Testis (tissue), 5 donors: ENCODE results near the gene DYRK1B. TPM values are rescaled to one million over a fixed set of nuclear protein-coding genes. Genes with fewer than 3 reads are reported as not detected.
"Not testable (repeated sequence)": the region's sequence is repeated elsewhere in the genome, so short reads cannot be mapped to it uniquely, and the experiment has no call there.

Source experiments
- DNase-seq: peaks from one replicate; pipeline ENCODE4 v3.0.0-alpha.2; 2019
- H3K27ac ChIP-seq, 2 donors: fragments of 200-600 bp; sonication (generic); one replicate each; pipeline ENCODE4 v1.5.1; 2019
- H3K27me3 ChIP-seq: fragments of 200-600 bp; sonication (generic); one replicate; pipeline ENCODE4 v1.5.1; 2019
- H3K36me3 ChIP-seq: fragments of 200-600 bp; sonication (generic); one replicate; pipeline ENCODE4 v1.5.1; 2017; ENCODE audit warnings: low read depth; ENCODE audit errors: missing control alignments
- H3K4me1 ChIP-seq: fragments of 200-600 bp; sonication (generic); one replicate; pipeline ENCODE4 v1.5.1; 2019
- H3K4me3 ChIP-seq, 2 donors: fragments of 200-600 bp; sonication (generic); one replicate each; pipeline ENCODE4 v1.5.1; 2017 to 2019
- H3K9me3 ChIP-seq: fragments of 200-600 bp; sonication (generic); one replicate; pipeline ENCODE4 v1.5.1; 2017
- CTCF ChIP-seq, 3 experiments: fragments of 450-650 bp in 2 of 3; fragments of 200-600 bp in 1 of 3; sonication (generic) in 1 of 3; IDR thresholded peaks; one replicate each; pipeline ENCODE4 v1.5.1; 2016 to 2019; ENCODE audit warnings: antibody characterized with exemption in 3 of 3, mild to moderate bottlenecking in 2 of 3, moderate library complexity in 1 of 3
- POLR2A ChIP-seq: fragments of 450-650 bp; IDR thresholded peaks from one replicate; pipeline ENCODE4 v1.6.1; 2017; ENCODE audit warnings: antibody characterized with exemption, mild to moderate bottlenecking, moderate library complexity
- WGBS, 2 donors: methylation state at CpG; one replicate each; pipeline ENCODE4 v1.1.5; 2018; 5-methylcytosine and 5-hydroxymethylcytosine counted together
- intact Hi-C: fragments of 100-400 bp; cut with DNase I; formaldehyde crosslinking; loops from one replicate; pipeline ENCODE4 v1.15.1; 2023; ENCODE audit warnings: low total_unique reads
- long read RNA-seq, 2 donors: transcript quantifications; one replicate each; lab custom pipeline, GENCODE V29; 2026
- polyA plus RNA-seq: library from polyadenylated mRNA; stranded (reverse); fragments of 350-450 nt; fragmentation: Illumina TruSeq; extraction: RNeasy Lipid Tissue Mini Kit (QIAGEN cat#74804); gene quantifications from one replicate; pipeline ENCODE4 v1.2.3, GENCODE V29; 2014; ENCODE audit warnings: low read depth, low replicate concordance; ENCODE audit not compliant: insufficient read depth
- total RNA-seq, 2 donors: library from RNA; depleted of rRNA; stranded (reverse); fragments of >200 nt; gene quantifications; one replicate each; pipeline ENCODE4 v1.2.3, GENCODE V29; 2016

DYRK1B gene
- total RNA-seq (100 to 1,000 TPM in 1 of 2 donors, 10 to 100 TPM in 1; 90.8 to 127 TPM), polyA plus RNA-seq (124 TPM)
- long read RNA-seq, donor 1, transcript DYRK1B-203 (11 exons, 2,007 nt) = major isoform, 5 of 9 reads
- long read RNA-seq, donor 1, partial matches to known transcripts = 0 of 9 reads
- long read RNA-seq, donor 1, other reads (novel, unspliced or antisense) = 0 of 9 reads
- long read RNA-seq, donor 2, partial matches to known transcripts = 5 of 11 reads
- long read RNA-seq, donor 2, other reads (novel, unspliced or antisense) = 0 of 11 reads

- DNase-seq = peak; percentile 99
- WGBS, 2 donors = 1% methylated on average over 59 of the region's 59 CpGs; no CpG with 5 or more reads in 1 of the 2 donors
- intact Hi-C loops = no loop called here
- Histone ChIP-seq H3K27ac (peak within 1 kb of the TSS; percentile 90 to 93), H3K36me3 (no peaks in the 10 kb centered on the region), H3K4me3 (peak within 1 kb of the TSS; percentile 90 to 93), H3K4me1 (peaks cover 17% of the 10 kb centered on the region), H3K9me3 (no peaks in the 10 kb centered on the region), H3K27me3 (no peaks in the 10 kb centered on the region)
- TF ChIP-seq POLR2A (no peak), CTCF (IDR thresholded peaks at IDR 0.05) (no peak)
Measured at GRCh38 chr19:39833464-39834286, at the start of gene DYRK1B. TSS of gene DYRK1B (minus strand) at chr19:39834162. CDS start at chr19:39831867, 2,295 bp downstream.

DNA sequence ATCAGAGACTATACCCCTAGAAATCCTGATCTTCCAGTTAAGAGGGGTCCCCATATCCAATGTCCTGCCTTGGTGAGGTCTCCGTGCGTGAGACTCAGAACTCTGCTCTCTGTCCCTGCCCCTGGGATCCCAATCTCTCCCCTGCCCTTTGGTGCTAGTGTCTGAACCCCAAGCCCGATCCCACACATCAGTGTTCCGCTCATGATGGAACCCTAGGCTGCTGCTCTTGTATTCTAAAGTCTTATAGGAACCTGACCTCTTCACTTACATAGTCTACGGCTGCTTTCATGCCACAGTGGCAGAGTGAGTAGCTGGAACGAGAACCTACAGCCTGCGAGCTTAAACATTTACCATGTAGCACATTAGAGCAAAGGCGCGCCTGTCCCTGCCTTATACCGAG lies 48.7 kb upstream of the DYRK1B start:
- H3K27me3 ChIP-seq, H3K27ac ChIP-seq, intact Hi-C loops, H3K4me1 ChIP-seq, H3K36me3 ChIP-seq, H3K4me3 ChIP-seq, DNase-seq, H3K9me3 ChIP-seq: not testable (repeated sequence)
- 82 to 91% methylated on average over 5 to 7 of the region's 10 CpGs for WGBS, 2 donors

DNA sequence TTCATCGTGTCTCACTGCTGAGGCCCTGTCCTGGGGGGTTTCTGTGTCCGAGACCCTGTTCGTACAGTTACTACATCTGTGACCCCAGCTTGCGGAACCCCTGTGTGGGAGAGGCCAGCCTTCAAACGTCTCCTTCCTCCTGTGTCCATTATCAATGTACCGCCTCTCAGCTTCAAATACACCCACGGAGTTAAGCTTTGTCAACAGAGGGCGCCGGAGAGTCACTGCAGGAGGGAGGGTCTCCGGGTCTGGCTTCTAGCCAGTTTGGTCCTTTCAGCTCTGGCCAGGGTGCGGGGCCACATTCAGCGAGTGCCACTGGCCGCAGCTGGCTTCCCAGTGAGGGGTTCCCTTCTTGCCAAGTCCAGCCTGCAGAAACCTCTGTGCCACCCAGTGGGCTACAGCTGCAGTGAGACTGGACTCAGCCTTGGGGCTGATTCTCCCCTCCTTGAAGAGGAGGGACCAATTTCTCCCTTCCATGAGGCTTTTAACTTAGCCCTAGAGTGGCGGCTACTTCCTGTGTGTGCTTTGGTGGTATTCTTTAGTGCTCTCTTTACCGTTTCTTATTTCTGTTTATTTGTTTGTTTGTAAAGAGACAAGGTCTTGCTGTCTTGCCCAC lies 47.6 kb upstream of the DYRK1B start:
- DNase-seq, H3K27ac ChIP-seq, H3K9me3 ChIP-seq, H3K4me1 ChIP-seq, intact Hi-C loops, H3K4me3 ChIP-seq, H3K27me3 ChIP-seq, H3K36me3 ChIP-seq: not testable (repeated sequence)
- 26 to 29% methylated on average over 3 to 12 of the region's 15 CpGs for whole genome bisulfite sequencing, 2 donors
- peak in 1 of 3 experiments; percentile 11 for TF ChIP-seq CTCF (IDR thresholded peaks at IDR 0.05)

DNA sequence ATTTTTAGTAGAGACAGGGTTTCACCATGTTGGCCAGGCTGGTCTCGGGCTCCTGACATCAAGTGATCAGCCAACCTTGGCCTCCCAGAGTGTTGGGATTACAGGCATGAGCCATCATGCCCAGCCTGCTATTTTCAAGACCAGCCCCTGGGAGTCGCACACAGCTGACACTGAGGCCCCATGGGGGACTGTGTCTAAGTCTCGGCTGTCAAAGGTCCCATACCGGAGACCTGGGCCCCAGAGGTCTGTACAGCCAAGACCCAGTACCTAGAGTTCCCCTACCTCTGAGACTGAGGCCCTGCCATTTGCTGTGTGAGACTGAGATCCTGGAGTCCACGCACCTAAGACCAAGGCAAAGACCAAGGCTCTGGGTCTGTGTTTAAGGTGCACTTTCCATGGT lies 46.3 kb upstream of the DYRK1B start:
- H3K36me3 ChIP-seq, intact Hi-C loops, H3K27me3 ChIP-seq, H3K9me3 ChIP-seq, H3K27ac ChIP-seq, H3K4me1 ChIP-seq, H3K4me3 ChIP-seq, DNase-seq: not testable (repeated sequence)
- WGBS, 2 donors = 85% methylated on average over 4 of the region's 5 CpGs; no CpG with 5 or more reads in 1 of the 2 donors

DNA sequence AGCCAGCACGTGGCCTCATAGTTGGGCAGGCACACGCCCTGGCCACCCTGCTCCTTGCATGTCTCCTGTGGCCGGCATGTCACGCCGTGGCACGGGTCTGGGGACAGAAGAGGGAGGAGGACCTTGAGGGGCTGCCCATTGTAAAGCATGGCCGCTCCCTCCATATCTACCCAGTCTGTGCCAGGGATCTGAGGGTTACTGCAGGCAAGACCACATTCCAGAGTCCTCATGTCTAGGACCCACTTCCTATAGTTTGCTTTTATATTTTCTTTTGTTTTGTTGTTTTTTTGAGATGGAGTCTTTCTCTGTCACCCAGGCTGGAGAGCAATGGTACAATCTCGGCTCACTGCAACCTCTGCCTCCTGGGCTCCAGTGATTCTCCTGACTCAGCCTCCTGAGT lies 45.8 kb upstream of the DYRK1B start:
- H3K27me3 ChIP-seq, H3K36me3 ChIP-seq, H3K9me3 ChIP-seq, H3K27ac ChIP-seq, DNase-seq, intact Hi-C loops, H3K4me3 ChIP-seq, H3K4me1 ChIP-seq: not testable (repeated sequence)
- 81 to 96% methylated on average over 2 to 6 of the region's 8 CpGs for WGBS, 2 donors

DNA sequence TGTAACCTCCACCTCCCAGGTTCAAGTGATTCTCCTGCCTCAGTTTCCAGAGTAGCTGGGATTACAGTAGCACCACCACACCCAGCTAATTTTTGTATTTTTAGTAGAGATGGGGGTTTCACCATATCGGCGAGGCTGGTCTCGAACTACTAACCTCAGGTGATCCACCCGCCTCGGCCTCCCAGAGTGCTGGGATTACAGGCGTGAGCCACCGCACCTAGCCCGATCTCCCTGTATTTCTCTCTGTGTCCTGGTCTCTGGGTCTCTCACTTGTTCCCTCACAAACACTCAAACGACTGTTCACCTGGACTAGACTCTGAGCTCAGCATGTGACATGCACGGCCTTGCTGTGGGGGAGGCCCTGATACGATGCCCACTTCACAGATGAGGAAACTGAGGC lies 44.9 kb upstream of the DYRK1B start:
- H3K9me3 ChIP-seq, DNase-seq, intact Hi-C loops, H3K27me3 ChIP-seq, H3K4me1 ChIP-seq, H3K4me3 ChIP-seq, H3K36me3 ChIP-seq, H3K27ac ChIP-seq: not testable (repeated sequence)
- 85 to 86% methylated on average over 10 to 11 of the region's 11 CpGs for WGBS, 2 donors
